HG03175 (cell line): ENCODE results near the gene HTR2A.

Source experiments
- ATAC-seq: cut with Tn5 transposase; IDR thresholded peaks from one replicate; pipeline ENCODE4 v1.9.1; 2021; ENCODE audit warnings: mild to moderate bottlenecking, moderate library complexity; ENCODE audit not compliant: unreplicated experiment

The HTR2A gene

GRCh38 chr13:46871557-46871956 is 25.3 kb downstream of the HTR2A start:
- no peak for ATAC-seq

GRCh38 chr13:46868091-46868490 is 28.8 kb downstream of the HTR2A start:
- no peak for ATAC-seq

GRCh38 chr13:46866150-46866549 is 30.7 kb downstream of the HTR2A start:
- ATAC-seq = no peak

GRCh38 chr13:46864941-46865340 is 31.9 kb downstream of the HTR2A start:
- ATAC-seq = no peak

- ATAC-seq = no peak
Observed at GRCh38 chr13:46861959-46862358, 34.9 kb downstream of the HTR2A start.

GRCh38 chr13:46860722-46861121 is 36.1 kb downstream of the HTR2A start:
- no peak for ATAC-seq

- no peak for ATAC-seq
Observed at GRCh38 chr13:46858776-46859175, 38.1 kb downstream of the HTR2A start.

- no peak for ATAC-seq
Observed at GRCh38 chr13:46858163-46858562, 38.7 kb downstream of the HTR2A start.

GRCh38 chr13:46855664-46856063 is 41.2 kb downstream of the HTR2A start:
- no peak for ATAC-seq

GRCh38 chr13:46855166-46855565 is 41.7 kb downstream of the HTR2A start:
- peak; percentile 76 for ATAC-seq

GRCh38 chr13:46852168-46852567 is 44.7 kb downstream of the HTR2A start:
- no peak for ATAC-seq

- no peak for ATAC-seq
Observed at GRCh38 chr13:46850214-46850613, 46.6 kb downstream of the HTR2A start.

GRCh38 chr13:46846726-46847125 is 50.1 kb downstream of the HTR2A start:
- ATAC-seq = no peak

GRCh38 chr13:46845146-46845545 is 51.7 kb downstream of the HTR2A start:
- ATAC-seq = no peak

- ATAC-seq = no peak
Observed at GRCh38 chr13:46844431-46844830, 52.4 kb downstream of the HTR2A start.

- ATAC-seq = no peak
Observed at GRCh38 chr13:46839399-46839798, 57.5 kb downstream of the HTR2A start.

- ATAC-seq = no peak
Observed at GRCh38 chr13:46834657-46835056, 62.2 kb downstream of the HTR2A start.

- no peak for ATAC-seq
Observed at GRCh38 chr13:46831588-46832194, 65.2 kb downstream of the HTR2A start.

- no peak for ATAC-seq
Observed at GRCh38 chr13:46830405-46831005, 66.3 kb downstream of the HTR2A start.

- no peak for ATAC-seq
Observed at GRCh38 chr13:46822551-46822950, 74.3 kb downstream of the HTR2A start.

- no peak for ATAC-seq
Observed at GRCh38 chr13:46817838-46818476, 78.9 kb downstream of the HTR2A start.

- ATAC-seq = no peak
Observed at GRCh38 chr13:46817095-46817494, 79.8 kb downstream of the HTR2A start.
